MCF 10A (cell line): ENCODE results near the gene FAXDC2. TPM values are rescaled to one million over a fixed set of nuclear protein-coding genes. Genes with fewer than 3 reads are reported as not detected.

Source experiments
- BruUV-seq: library from RNA; stranded (reverse); fragments of 400-500 nt; replicated peaks from 2 replicates; lab custom pipeline; 2021; lab: Mats Ljungman, UMichigan
- CTCF ChIA-PET: fragments of 300-600 bp; sonication (Branson Sonifier 250); formaldehyde crosslinking; extraction: SDS; loops from one replicate; lab custom pipeline; 2021; ENCODE audit warnings: antibody characterized with exemption, inconsistent platforms; lab: Yijun Ruan, JAX
- POLR2A ChIA-PET: fragments of 300-600, 350-650 bp; sonication (Branson Sonifier 250); formaldehyde crosslinking; extraction: SDS; loops from one replicate; lab custom pipeline; 2020; ENCODE audit warnings: antibody characterized with exemption, inconsistent platforms; lab: Yijun Ruan, JAX
- DNase-seq: peaks from one replicate; pipeline ENCODE4 v3.0.0-alpha.2; 2018; ENCODE audit not compliant: unreplicated experiment
- H3K27ac Mint-ChIP-seq: one replicate; pipeline ENCODE4 v1.8.0; 2022; ENCODE audit warnings: mild to moderate bottlenecking, low read depth, mixed read lengths; ENCODE audit not compliant: unreplicated experiment
- H3K27me3 Mint-ChIP-seq: one replicate; pipeline ENCODE4 v1.8.0; 2022; ENCODE audit warnings: mixed read lengths; ENCODE audit not compliant: insufficient read depth, unreplicated experiment
- H3K36me3 Mint-ChIP-seq: one replicate; pipeline ENCODE4 v1.8.0; 2022; ENCODE audit warnings: mild to moderate bottlenecking, moderate library complexity, mixed read lengths; ENCODE audit not compliant: insufficient read depth, unreplicated experiment
- H3K4me1 Mint-ChIP-seq: one replicate; pipeline ENCODE4 v1.8.0; 2022; ENCODE audit warnings: mixed read lengths; ENCODE audit not compliant: insufficient read depth, unreplicated experiment
- H3K4me3 Mint-ChIP-seq: one replicate; pipeline ENCODE4 v1.8.0; 2022; ENCODE audit warnings: mild to moderate bottlenecking, moderate library complexity, mixed read lengths; ENCODE audit not compliant: unreplicated experiment
- H3K9me3 Mint-ChIP-seq: one replicate; pipeline ENCODE4 v1.8.0; 2022; ENCODE audit warnings: mixed read lengths; ENCODE audit not compliant: unreplicated experiment
- intact Hi-C: fragments of 100-400 bp; cut with micrococcal nuclease; formaldehyde crosslinking; loops from 2 replicates; pipeline ENCODE4 v1.14.1; 2022
- total RNA-seq: library from RNA; stranded (reverse); gene quantifications from 2 replicates; pipeline ENCODE4 v1.2.3, GENCODE V29; 2022
- TF ChIP-seq, protein P1 (sequence below): fragments of 200-600 bp; IDR thresholded peaks from one replicate; pipeline ENCODE4 v1.8.0; 2022; ENCODE audit warnings: antibody characterized with exemption, mild to moderate bottlenecking; ENCODE audit not compliant: unreplicated experiment

The FAXDC2 gene
- total RNA-seq, 1 experiment from 2014 or later: 2.1 TPM

DNA sequence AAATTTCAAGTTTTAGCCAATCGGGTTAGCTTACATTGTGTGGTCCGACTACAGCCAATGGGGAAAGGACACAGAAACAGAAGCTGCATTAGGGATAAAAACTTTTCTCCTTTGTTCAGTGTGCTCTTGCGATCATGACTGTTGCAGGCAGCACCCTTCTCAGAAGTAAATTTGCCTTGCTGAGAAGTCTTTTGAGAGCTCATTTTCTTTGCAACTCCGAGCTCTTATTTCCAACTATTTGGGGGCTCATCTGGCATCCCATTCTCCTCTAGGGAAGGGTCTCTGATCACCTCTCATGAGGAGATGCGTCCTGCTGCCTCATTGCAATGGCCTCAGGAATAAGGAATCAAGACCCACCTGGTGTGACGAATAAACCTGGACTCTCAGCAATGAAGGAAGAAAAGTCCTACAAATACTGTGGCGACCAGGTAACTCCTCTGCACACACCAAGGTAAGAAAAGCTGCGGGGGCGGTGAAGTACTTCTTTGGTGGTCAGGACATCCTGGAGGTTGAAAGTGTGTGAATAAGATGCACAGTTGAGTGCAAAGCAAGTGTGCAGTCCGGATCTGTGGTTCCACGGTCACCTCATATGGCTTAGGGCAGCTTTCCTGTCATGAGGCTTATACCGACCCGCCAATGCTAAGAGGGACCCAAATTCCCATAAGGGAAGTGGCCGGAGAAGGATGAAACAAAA is 28.4 kb upstream of the FAXDC2 start:
- no peak overlapping the region for H3K4me3 Mint-ChIP-seq
- H3K9me3 Mint-ChIP-seq: no peaks in the 10 kb centered on the region
- no peaks in the 10 kb centered on the region for H3K27me3 Mint-ChIP-seq
- POLR2A ChIA-PET: interaction anchor here (0.6 to 0.8 kb wide), 2 partner anchors 10 to 1125 kb away, joined by 3 read pairs; no protein-coding TSS in a partner anchor
- TF ChIP-seq, protein P1, sequence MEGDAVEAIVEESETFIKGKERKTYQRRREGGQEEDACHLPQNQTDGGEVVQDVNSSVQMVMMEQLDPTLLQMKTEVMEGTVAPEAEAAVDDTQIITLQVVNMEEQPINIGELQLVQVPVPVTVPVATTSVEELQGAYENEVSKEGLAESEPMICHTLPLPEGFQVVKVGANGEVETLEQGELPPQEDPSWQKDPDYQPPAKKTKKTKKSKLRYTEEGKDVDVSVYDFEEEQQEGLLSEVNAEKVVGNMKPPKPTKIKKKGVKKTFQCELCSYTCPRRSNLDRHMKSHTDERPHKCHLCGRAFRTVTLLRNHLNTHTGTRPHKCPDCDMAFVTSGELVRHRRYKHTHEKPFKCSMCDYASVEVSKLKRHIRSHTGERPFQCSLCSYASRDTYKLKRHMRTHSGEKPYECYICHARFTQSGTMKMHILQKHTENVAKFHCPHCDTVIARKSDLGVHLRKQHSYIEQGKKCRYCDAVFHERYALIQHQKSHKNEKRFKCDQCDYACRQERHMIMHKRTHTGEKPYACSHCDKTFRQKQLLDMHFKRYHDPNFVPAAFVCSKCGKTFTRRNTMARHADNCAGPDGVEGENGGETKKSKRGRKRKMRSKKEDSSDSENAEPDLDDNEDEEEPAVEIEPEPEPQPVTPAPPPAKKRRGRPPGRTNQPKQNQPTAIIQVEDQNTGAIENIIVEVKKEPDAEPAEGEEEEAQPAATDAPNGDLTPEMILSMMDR: no peak
- no peaks in the 10 kb centered on the region for H3K4me1 Mint-ChIP-seq
- intact Hi-C loops: no loop called here
- peak; percentile 8 for DNase-seq
- TSS peak; percentile 11 for BruUV-seq
- peaks cover 44% of the 10 kb centered on the region for H3K36me3 Mint-ChIP-seq
- CTCF ChIA-PET: interaction anchor here (0.6 to 2.0 kb wide), 4 partner anchors 11 to 248 kb away, joined by 3 to 5 read pairs (median 4); no protein-coding TSS in a partner anchor
- H3K27ac Mint-ChIP-seq: no peak overlapping the region

DNA sequence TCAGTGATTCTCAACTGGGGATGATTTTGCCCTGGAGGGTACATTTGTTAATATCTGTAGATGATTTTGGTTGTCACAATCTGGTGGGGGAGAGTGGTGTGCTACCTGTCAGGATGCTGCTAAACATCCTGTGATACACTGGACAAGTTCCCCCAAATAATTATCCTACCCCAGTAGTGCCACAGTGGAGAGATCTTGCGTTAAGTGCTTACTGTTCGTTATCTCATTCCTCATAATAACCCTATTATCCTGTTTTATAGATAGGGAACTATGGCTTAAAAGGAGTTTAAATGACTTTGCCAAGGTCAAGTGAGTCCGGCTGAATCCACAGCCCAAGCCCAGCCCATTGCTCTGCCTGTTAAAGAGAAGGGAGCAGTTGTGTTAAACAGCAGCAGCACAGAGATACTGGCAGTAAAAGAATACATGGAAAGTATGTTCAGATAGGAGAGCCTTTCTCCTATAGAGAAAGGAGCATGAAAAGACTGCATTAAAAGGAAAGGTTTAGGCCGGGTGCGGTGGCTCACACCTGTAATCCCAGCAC is 23.5 kb upstream of the FAXDC2 start:
- Mint-ChIP-seq H3K9me3 (no peaks in the 10 kb centered on the region), H3K27me3 (no peaks in the 10 kb centered on the region), H3K4me1 (no peaks in the 10 kb centered on the region), H3K27ac (no peak overlapping the region), H3K4me3 (no peak overlapping the region), H3K36me3 (peaks cover 86% of the 10 kb centered on the region)
- no peak for DNase-seq
- CTCF ChIA-PET: interaction anchor here (0.7 to 0.9 kb wide), 2 partner anchors 29 to 45 kb away, joined by 3 read pairs; no protein-coding TSS in a partner anchor
- no TSS peak for BruUV-seq
- intact Hi-C loops: no loop called here
- TF ChIP-seq, protein P1: no peak
- POLR2A ChIA-PET: no interaction called here

DNA sequence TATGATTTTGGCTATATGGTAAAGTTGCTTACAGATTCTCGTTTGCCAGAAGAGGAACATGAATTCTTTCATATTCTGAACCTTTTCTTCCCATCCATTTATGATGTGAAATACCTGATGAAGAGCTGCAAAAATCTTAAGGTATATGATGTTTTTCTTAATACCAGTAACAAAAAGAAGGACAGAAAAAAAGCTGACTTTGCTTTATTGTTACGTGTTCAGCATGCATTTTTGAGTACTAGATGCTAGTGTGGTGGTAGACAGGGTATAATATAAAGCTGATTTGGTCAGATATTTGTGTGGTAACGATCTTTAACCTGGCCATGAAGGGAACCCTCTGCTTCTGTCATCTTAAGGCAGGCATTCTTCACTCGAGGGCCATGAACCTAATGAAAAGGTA is 21.3 kb upstream of the FAXDC2 start:
- intact Hi-C loops: no loop called here
- H3K36me3 Mint-ChIP-seq: peaks cover 99% of the 10 kb centered on the region
- H3K4me1 Mint-ChIP-seq: no peaks in the 10 kb centered on the region
- no peak for DNase-seq
- no peaks in the 10 kb centered on the region for H3K9me3 Mint-ChIP-seq
- CTCF ChIA-PET: interaction anchor here (1.1 kb wide), 1 partner anchor 222 kb away, joined by 3 read pairs; no protein-coding TSS in a partner anchor
- H3K27me3 Mint-ChIP-seq: no peaks in the 10 kb centered on the region
- POLR2A ChIA-PET: interaction anchor here (1.0 to 1.8 kb wide), 4 partner anchors 13 to 42 kb away, joined by 3 to 8 read pairs (median 4); no protein-coding TSS in a partner anchor
- H3K4me3 Mint-ChIP-seq: no peak overlapping the region
- TF ChIP-seq, protein P1: no peak
- no peak overlapping the region for H3K27ac Mint-ChIP-seq
- no TSS peak for BruUV-seq

- no peaks in the 10 kb centered on the region for H3K27me3 Mint-ChIP-seq
- H3K4me3 Mint-ChIP-seq: no peak overlapping the region
- H3K36me3 Mint-ChIP-seq: peaks cover 99% of the 10 kb centered on the region
- POLR2A ChIA-PET: interaction anchor here (0.6 to 2.3 kb wide), 5 partner anchors 8 to 219 kb away, joined by 3 to 10 read pairs (median 4); partner anchors contain the start of gene CNOT8
- peaks cover 12% of the 10 kb centered on the region for H3K4me1 Mint-ChIP-seq
- TF ChIP-seq, protein P1: peak; percentile 25
- intact Hi-C loops: no loop called here
- no peak overlapping the region for H3K27ac Mint-ChIP-seq
- no TSS peak for BruUV-seq
- CTCF ChIA-PET: interaction anchor here (0.6 to 1.4 kb wide), 11 partner anchors 11 to 1532 kb away, joined by 3 to 8 read pairs (median 3); no protein-coding TSS in a partner anchor
- peak; percentile 38 for DNase-seq
- no peaks in the 10 kb centered on the region for H3K9me3 Mint-ChIP-seq
Measured at GRCh38 chr5:154868702-154869101, 18.3 kb upstream of the FAXDC2 start.
